GOT3 (cell line): ENCODE data around the gene ITIH6.

ENCODE experiments used
- DNase-seq: peaks from one replicate; lab custom pipeline; 2025; ENCODE audit warnings: mixed read lengths; lab: John Stamatoyannopoulos, UW

ITIH6 gene

GRCh38 chrX:54715621-54716020 lies 82.4 kb downstream of the ITIH6 start:
- no peak for DNase-seq

- DNase-seq: no peak
These were observed 83.6 kb downstream of the ITIH6 start for GRCh38 chrX:54714424-54714823.

- DNase-seq: no peak
These were observed 86.3 kb downstream of the ITIH6 start for GRCh38 chrX:54711735-54712134.

GRCh38 chrX:54710920-54711319 lies 87.1 kb downstream of the ITIH6 start:
- no peak for DNase-seq

GRCh38 chrX:54708404-54708803 lies 89.7 kb downstream of the ITIH6 start:
- no peak for DNase-seq
